ENCODE measurements around the gene TMTC4. TPM values are rescaled to one million over a fixed set of nuclear protein-coding genes. Genes with fewer than 3 reads are reported as not detected.

TMTC4 gene
- total and polyA plus RNA-seq, 2 of the 4 experiments (the other 2 are of a cell fraction): 8.4 to 14.3 TPM

- H3K36me3 ChIP-seq (ENCODE audit: control insufficient read depth, insufficient read depth, low read length): peaks cover 6% of the 10 kb centered on the region
- H2AFZ ChIP-seq (replicated peaks; ENCODE audit: low read length, poor library complexity): no peak overlapping the region
- H2AK5ac ChIP-seq (ENCODE audit: low read depth, low read length): no peak overlapping the region
- H3K4me3 ChIP-seq (ENCODE audit: insufficient read depth, low read depth, low read length): no peak overlapping the region
- ATAC-seq (ENCODE audit: low read depth): peak; percentile 77
- H4K5ac ChIP-seq (ENCODE audit: low read depth, low read length): no peak overlapping the region
- in situ Hi-C loops (cut with MboI; ENCODE audit: low sequenced_read_pairs) (no loop called here), intact Hi-C loops (cut with micrococcal nuclease) (no loop called here), dilution Hi-C loops (cut with HindIII; ENCODE audit: low sequenced_read_pairs, unreplicated experiment) (no loop called here)
- H3K9ac ChIP-seq (ENCODE audit: low read depth, low read length): no peak overlapping the region
- ChIA-PET POLR2A (ENCODE audit: unreplicated experiment) (no interaction called here), CTCF (interaction anchor here (0.6 to 1.1 kb wide), 5 partner anchors 20 to 127 kb away, joined by 3 to 5 read pairs (median 3); no protein-coding TSS in a partner anchor)
- H3K9me1 ChIP-seq (ENCODE audit: insufficient read depth, low read length): no peaks in the 10 kb centered on the region; the same call in 1 of the 2 replicates
- H3K56ac ChIP-seq (ENCODE audit: extremely low read depth, insufficient read depth, low read length): no peak overlapping the region
- no peaks in the 10 kb centered on the region for H3K9me3 ChIP-seq (ENCODE audit: control insufficient read depth, insufficient read depth, low read length)
- no peak overlapping the region for H3K23ac ChIP-seq (ENCODE audit: low read depth, low read length)
- TF ChIP-seq RAD21 (IDR thresholded peaks at IDR 0.05; ENCODE audit: low read length): no peak
- no peak for TF ChIP-seq BHLHE40 (IDR thresholded peaks at IDR 0.05; ENCODE audit: low read depth, low read length)
- TF ChIP-seq, protein P1, sequence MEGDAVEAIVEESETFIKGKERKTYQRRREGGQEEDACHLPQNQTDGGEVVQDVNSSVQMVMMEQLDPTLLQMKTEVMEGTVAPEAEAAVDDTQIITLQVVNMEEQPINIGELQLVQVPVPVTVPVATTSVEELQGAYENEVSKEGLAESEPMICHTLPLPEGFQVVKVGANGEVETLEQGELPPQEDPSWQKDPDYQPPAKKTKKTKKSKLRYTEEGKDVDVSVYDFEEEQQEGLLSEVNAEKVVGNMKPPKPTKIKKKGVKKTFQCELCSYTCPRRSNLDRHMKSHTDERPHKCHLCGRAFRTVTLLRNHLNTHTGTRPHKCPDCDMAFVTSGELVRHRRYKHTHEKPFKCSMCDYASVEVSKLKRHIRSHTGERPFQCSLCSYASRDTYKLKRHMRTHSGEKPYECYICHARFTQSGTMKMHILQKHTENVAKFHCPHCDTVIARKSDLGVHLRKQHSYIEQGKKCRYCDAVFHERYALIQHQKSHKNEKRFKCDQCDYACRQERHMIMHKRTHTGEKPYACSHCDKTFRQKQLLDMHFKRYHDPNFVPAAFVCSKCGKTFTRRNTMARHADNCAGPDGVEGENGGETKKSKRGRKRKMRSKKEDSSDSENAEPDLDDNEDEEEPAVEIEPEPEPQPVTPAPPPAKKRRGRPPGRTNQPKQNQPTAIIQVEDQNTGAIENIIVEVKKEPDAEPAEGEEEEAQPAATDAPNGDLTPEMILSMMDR (conservative IDR thresholded peaks at IDR 0.05; ENCODE audit: low read depth, low read length): no peak
- no peak for TF ChIP-seq MAFK (IDR thresholded peaks at IDR 0.05; ENCODE audit: low read depth, low read length)
- TF ChIP-seq CHD1 (IDR thresholded peaks at IDR 0.05; ENCODE audit: low read depth, low read length): no peak
- TF ChIP-seq RFX5 (IDR thresholded peaks at IDR 0.05; ENCODE audit: low read depth, low read length): no peak
- no peak for TF ChIP-seq SMC3 (IDR thresholded peaks at IDR 0.05; ENCODE audit: low read depth, low read length)
- no peak for TF ChIP-seq POLR2A (IDR thresholded peaks at IDR 0.05; ENCODE audit: low read depth, low read length)
- TF ChIP-seq USF2 (IDR thresholded peaks at IDR 0.05; ENCODE audit: low read depth, low read length): no peak
- TF ChIP-seq MXI1 (IDR thresholded peaks at IDR 0.05; ENCODE audit: borderline replicate concordance, low read depth, low read length): no peak
- no peak for TF ChIP-seq CEBPB (IDR thresholded peaks at IDR 0.05; ENCODE audit: low read depth, low read length)
- TF ChIP-seq, protein P2, sequence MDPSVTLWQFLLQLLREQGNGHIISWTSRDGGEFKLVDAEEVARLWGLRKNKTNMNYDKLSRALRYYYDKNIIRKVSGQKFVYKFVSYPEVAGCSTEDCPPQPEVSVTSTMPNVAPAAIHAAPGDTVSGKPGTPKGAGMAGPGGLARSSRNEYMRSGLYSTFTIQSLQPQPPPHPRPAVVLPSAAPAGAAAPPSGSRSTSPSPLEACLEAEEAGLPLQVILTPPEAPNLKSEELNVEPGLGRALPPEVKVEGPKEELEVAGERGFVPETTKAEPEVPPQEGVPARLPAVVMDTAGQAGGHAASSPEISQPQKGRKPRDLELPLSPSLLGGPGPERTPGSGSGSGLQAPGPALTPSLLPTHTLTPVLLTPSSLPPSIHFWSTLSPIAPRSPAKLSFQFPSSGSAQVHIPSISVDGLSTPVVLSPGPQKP (IDR thresholded peaks at IDR 0.05; ENCODE audit: borderline replicate concordance, low read depth, low read length): no peak
- no peak for TF ChIP-seq NFE2L2 (IDR thresholded peaks at IDR 0.05; ENCODE audit: low read depth, low read length)
- no peak for TF ChIP-seq RCOR1 (IDR thresholded peaks at IDR 0.05; ENCODE audit: insufficient replicate concordance, low read length)
- no peak for TF ChIP-seq MAZ (IDR thresholded peaks at IDR 0.05; ENCODE audit: borderline replicate concordance, low read depth, low read length)
- no peak for TF ChIP-seq FOS (IDR thresholded peaks at IDR 0.05; ENCODE audit: low read depth, low read length)
- H3K4me2 ChIP-seq (ENCODE audit: low read depth, low read length): no peak overlapping the region
- no peaks in the 10 kb centered on the region for H4K20me1 ChIP-seq (ENCODE audit: insufficient read depth, low read length)
- no peaks in the 10 kb centered on the region for H3K79me1 ChIP-seq (ENCODE audit: low read depth in 1 of 2, low read length in 2 of 2)
- no peak overlapping the region for H3K4ac ChIP-seq (ENCODE audit: low read depth, low read length)
- no peak overlapping the region for H2BK120ac ChIP-seq (ENCODE audit: low read depth, low read length)
- H2BK15ac ChIP-seq (ENCODE audit: low read depth, low read length): no peak overlapping the region
- H3K27me3 ChIP-seq (ENCODE audit: control insufficient read depth, insufficient read depth, low read length): no peaks in the 10 kb centered on the region
- no peak overlapping the region for H4K8ac ChIP-seq (ENCODE audit: low read depth in 2 of 2, low read length in 2 of 2)
- no peak overlapping the region for H3K18ac ChIP-seq (ENCODE audit: low read depth, low read length)
- peak; percentile 37 for DNase-seq
- H2BK5ac ChIP-seq (ENCODE audit: low read depth, low read length, poor library complexity, severe bottlenecking): no peak overlapping the region
- no peak overlapping the region for H2BK20ac ChIP-seq (ENCODE audit: low read depth, low read length)
- no peak overlapping the region for H2AK9ac ChIP-seq (replicated peaks; ENCODE audit: low read depth, low read length, poor library complexity)
- no peak overlapping the region for H4K91ac ChIP-seq (ENCODE audit: insufficient read depth, low read depth, low read length)
- H3K4me1 ChIP-seq (ENCODE audit: control insufficient read depth, insufficient read depth, low read length): no peaks in the 10 kb centered on the region; the same call in 1 of the 2 replicates
- no TSS peak for BruUV-seq (replicated peaks)
- WGBS, 2 experiments (ENCODE audit: extremely low coverage in 2 of 2, insufficient read length in 1 of 2): no CpG with 5 or more reads among the region's 7 CpGs
- no peak overlapping the region for H3K14ac ChIP-seq (replicated peaks; ENCODE audit: low read depth, low read length)
- H3K27ac ChIP-seq (ENCODE audit: insufficient read depth, low read length): no peak overlapping the region
Observed at GRCh38 chr13:100644371-100644770, 30.2 kb downstream of the TMTC4 start.

All from IMR-90 (cell line).